B cell (primary cell): ENCODE results near the gene MUC4. TPM values are rescaled to one million over a fixed set of nuclear protein-coding genes. Genes with fewer than 3 reads are reported as not detected.

Experiments used
- ATAC-seq: fragments of 200-7000 bp; cut with Tn5 transposase; one replicate; pipeline ENCODE4 v1.10.0; 2021; ENCODE audit warnings: low read depth, mild to moderate bottlenecking, moderate number of reproducible peaks, moderate library complexity
- CTCF ChIA-PET: fragments of 350-600 bp; sonication (Branson Sonifier 250); formaldehyde crosslinking; loops from one replicate; lab custom pipeline; 2021; ENCODE audit warnings: antibody characterized with exemption, inconsistent platforms; lab: Charles Lee
- POLR2A ChIA-PET: fragments of 350-600 bp; sonication (Branson Sonifier 250); formaldehyde crosslinking; loops from one replicate; lab custom pipeline; 2021; ENCODE audit warnings: antibody characterized with exemption; lab: Charles Lee
- DNase-seq: peaks from one replicate; pipeline ENCODE4 v3.0.0; 2013
- H2AFZ ChIP-seq: 2 replicates; pipeline ENCODE4 v1.6.1; 2012; ENCODE audit warnings: mild to moderate bottlenecking, low read depth, low read length; ENCODE audit not compliant: insufficient read depth, poor library complexity, severe bottlenecking
- H3K27ac ChIP-seq, 2 donors: 1 replicate in 1 of 2; 2 replicates in 1 of 2; pipeline ENCODE4 v1.5.1; 2012 to 2013; ENCODE audit warnings: low read length in 2 of 2, mild to moderate bottlenecking in 2 of 2, moderate library complexity in 1 of 2
- H3K27me3 ChIP-seq, 4 experiments: fragments of 200-600 bp in 1 of 4; sonication (generic) in 1 of 4; replicated peaks in 1 of 4; 1 replicate in 2 of 4; 2 replicates in 2 of 4; pipeline versions ENCODE4 v1.6.1 to v1.7.0; 2013 to 2016; ENCODE audit warnings: low read length in 3 of 4, mild to moderate bottlenecking in 2 of 4, mixed read lengths in 1 of 4, moderate library complexity in 1 of 4; ENCODE audit not compliant: insufficient read depth in 4 of 4, control insufficient read depth in 3 of 4; ENCODE audit errors: control extremely low read depth in 1 of 4
- H3K36me3 ChIP-seq, 2 experiments: replicated peaks in 1 of 2; 1 replicate in 1 of 2; 2 replicates in 1 of 2; pipeline versions ENCODE4 v1.6.1 to v1.7.1; 2013; ENCODE audit warnings: low read length in 1 of 2; ENCODE audit not compliant: insufficient read depth in 2 of 2, control insufficient read depth in 1 of 2; ENCODE audit errors: control extremely low read depth in 1 of 2, extremely low read depth in 1 of 2
- H3K4me1 ChIP-seq, 2 donors: fragments of 200-600 bp in 1 of 2; sonication (generic) in 1 of 2; 1 replicate in 1 of 2; 2 replicates in 1 of 2; pipeline versions ENCODE4 v1.5.1 to v1.6.1; 2013 to 2017; ENCODE audit warnings: low read length in 2 of 2; ENCODE audit not compliant: control insufficient read depth in 2 of 2, insufficient read depth in 2 of 2
- H3K4me2 ChIP-seq: replicated peaks from 2 replicates; pipeline ENCODE3; 2012; ENCODE audit warnings: mild to moderate bottlenecking, low read depth, low read length; ENCODE audit not compliant: poor library complexity, severe bottlenecking
- H3K4me3 ChIP-seq, 5 experiments: fragments of 200-600 bp in 1 of 5; sonication (generic) in 1 of 5; 1 replicate in 3 of 5; 2 replicates in 2 of 5; pipeline versions ENCODE4 v1.5.1 to v1.7.0; 2011 to 2016; ENCODE audit warnings: low read length in 4 of 5, mild to moderate bottlenecking in 4 of 5, low read depth in 2 of 5, control low read depth in 1 of 5, moderate library complexity in 1 of 5; ENCODE audit not compliant: insufficient read depth in 1 of 5; ENCODE audit errors: control extremely low read depth in 1 of 5, extremely low read depth in 1 of 5
- H3K79me2 ChIP-seq: fragments of 200-600 bp; sonication (generic); one replicate; pipeline ENCODE4 v1.6.0; 2016; ENCODE audit warnings: low read length; ENCODE audit not compliant: control insufficient read depth, insufficient read depth
- H3K9ac ChIP-seq: fragments of 200-600 bp; sonication (generic); 2 replicates; pipeline ENCODE4 v1.6.1; 2017; ENCODE audit warnings: mild to moderate bottlenecking, low read length, moderate library complexity
- H3K9me3 ChIP-seq, 3 donors: one replicate each; pipeline versions ENCODE4 v1.6.1 to v1.7.1; 2013; ENCODE audit warnings: low read length in 2 of 3; ENCODE audit not compliant: control insufficient read depth in 2 of 3, insufficient read depth in 1 of 3; ENCODE audit errors: control extremely low read depth in 1 of 3
- H4K20me1 ChIP-seq: 2 replicates; pipeline ENCODE4 v1.6.0; 2012; ENCODE audit warnings: mild to moderate bottlenecking, low read length; ENCODE audit not compliant: insufficient read depth, control insufficient read depth, poor library complexity, severe bottlenecking
- H3K27ac Mint-ChIP-seq: one replicate; pipeline ENCODE4 v1.8.0; 2021; ENCODE audit warnings: mixed read lengths
- H3K27me3 Mint-ChIP-seq: one replicate; pipeline ENCODE4 v1.8.0; 2021; ENCODE audit warnings: mixed read lengths
- H3K4me1 Mint-ChIP-seq: one replicate; pipeline ENCODE4 v1.8.0; 2021; ENCODE audit warnings: mixed read lengths
- H3K4me3 Mint-ChIP-seq: one replicate; pipeline ENCODE4 v1.8.0; 2021; ENCODE audit warnings: mixed read lengths
- H3K9me3 Mint-ChIP-seq: one replicate; pipeline ENCODE4 v1.8.0; 2022; ENCODE audit warnings: mixed read lengths; ENCODE audit not compliant: insufficient read depth
- CTCF ChIP-seq: fragments of 200-600 bp; IDR thresholded peaks from one replicate; pipeline ENCODE4 v1.8.0; 2022; ENCODE audit warnings: antibody characterized with exemption, mild to moderate bottlenecking
- EZH2 ChIP-seq: IDR thresholded peaks from 2 replicates; pipeline ENCODE4 v1.6.1; 2012; ENCODE audit warnings: borderline replicate concordance, low read depth, mild to moderate bottlenecking, moderate library complexity, low read length; ENCODE audit not compliant: insufficient read depth, poor library complexity, severe bottlenecking
- WGBS: methylation state at CpG from one replicate; pipeline ENCODE4 v1.1.5; 2013; ENCODE audit warnings: missing lambda C conversion rate; ENCODE audit not compliant: insufficient coverage; 5-methylcytosine and 5-hydroxymethylcytosine counted together
- intact Hi-C: fragments of 100-400 bp; cut with micrococcal nuclease; formaldehyde crosslinking; loops from one replicate; pipeline ENCODE4 v1.10.0; 2022
- polyA plus RNA-seq: library from polyadenylated mRNA; depleted of rRNA; stranded (reverse); fragments of >200 nt; gene quantifications from 2 replicates; pipeline ENCODE4 v1.2.3, GENCODE V29; 2012
- total RNA-seq, 2 donors: library from RNA; stranded (reverse); fragments of 120-200 nt in 1 of 2; gene quantifications; 1 replicate in 1 of 2; 2 replicates in 1 of 2; pipeline versions ENCODE4 v1.2.3 to v1.2.4, GENCODE V29; 2013 to 2022

The MUC4 gene
- total and polyA plus RNA-seq, 2 donors (not counting 1 experiment from before 2014, with no cell fraction given): 0.22 to 1.2 TPM

DNA sequence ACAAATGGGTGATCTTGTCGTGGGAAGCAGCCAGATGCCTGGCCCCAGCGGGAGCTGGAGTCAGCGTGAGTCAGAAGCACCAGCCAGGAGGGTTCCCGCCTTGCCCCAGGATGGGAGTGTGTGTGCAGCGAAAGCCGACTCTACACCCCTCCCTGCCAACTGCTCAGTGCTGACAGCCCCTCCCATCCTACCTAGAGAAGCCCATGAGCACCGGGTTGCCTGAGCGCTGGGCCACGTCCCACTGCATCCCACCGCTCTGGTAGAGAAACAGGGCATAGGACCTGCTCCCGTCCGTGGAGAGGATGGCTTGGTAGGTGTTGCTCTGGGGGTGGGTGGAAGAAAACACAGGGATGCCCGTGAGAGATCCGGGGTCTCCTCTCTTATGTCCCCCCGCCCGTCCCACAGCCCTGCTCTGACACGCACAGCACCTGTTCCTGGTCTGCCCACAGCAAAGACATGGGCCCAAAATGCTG is 42.9 kb downstream of the MUC4 start:
- H3K36me3 ChIP-seq: no peaks in the 10 kb centered on the region
- TF ChIP-seq CTCF: no peak
- TF ChIP-seq EZH2: no peak
- H3K79me2 ChIP-seq: no peaks in the 10 kb centered on the region
- no peak overlapping the region for H3K4me3 ChIP-seq
- no peak overlapping the region for H3K4me2 ChIP-seq
- Mint-ChIP-seq H3K9me3 (peaks cover 4% of the 10 kb centered on the region), H3K27me3 (peaks cover 4% of the 10 kb centered on the region), H3K4me3 (no peak overlapping the region), H3K27ac (no peak overlapping the region), H3K4me1 (no peaks in the 10 kb centered on the region)
- WGBS: 94% methylated on average over 17 of the region's 17 CpGs
- no peaks in the 10 kb centered on the region for H4K20me1 ChIP-seq
- DNase-seq (no peak), ATAC-seq (no peak)
- CTCF ChIA-PET: no interaction called here
- POLR2A ChIA-PET: no interaction called here
- intact Hi-C loops: no loop called here
- no peaks in the 10 kb centered on the region for H3K27me3 ChIP-seq
- no peak overlapping the region for H2AFZ ChIP-seq
- no peak overlapping the region for H3K27ac ChIP-seq
- no peaks in the 10 kb centered on the region for H3K4me1 ChIP-seq
- no peak overlapping the region for H3K9ac ChIP-seq
- peaks cover 0 to 14% (median 0%) of the 10 kb centered on the region in 3 donors for H3K9me3 ChIP-seq

DNA sequence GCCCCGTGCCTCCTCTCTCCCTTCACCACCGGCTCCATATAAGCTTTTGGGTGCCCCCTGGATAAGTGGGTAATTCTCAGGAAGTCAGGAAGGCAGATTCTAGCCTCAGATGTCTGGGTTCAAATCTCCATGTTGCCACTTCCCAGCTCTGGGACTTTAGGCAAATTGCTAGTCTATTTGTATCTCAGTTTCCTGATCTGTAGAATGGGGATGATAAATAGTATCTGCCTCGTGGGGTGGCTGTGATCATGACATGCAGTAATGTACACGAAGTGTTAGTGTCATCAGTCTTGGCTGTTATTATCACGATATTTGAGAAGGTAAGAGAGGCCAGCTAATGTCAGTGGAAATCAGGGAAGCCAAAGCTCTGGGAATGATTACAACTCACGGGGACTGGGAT is 43.3 kb downstream of the MUC4 start:
- ChIA-PET CTCF (no interaction called here), POLR2A (no interaction called here)
- WGBS: 85% methylated on average over 4 of the region's 6 CpGs
- Mint-ChIP-seq H3K27me3 (peaks cover 6% of the 10 kb centered on the region), H3K27ac (no peak overlapping the region), H3K9me3 (peaks cover 4% of the 10 kb centered on the region), H3K4me1 (no peaks in the 10 kb centered on the region), H3K4me3 (no peak overlapping the region)
- Histone ChIP-seq H3K4me2 (no peak overlapping the region), H3K9ac (no peak overlapping the region), H3K4me3 (no peak overlapping the region), H2AFZ (no peak overlapping the region), H3K4me1 (no peaks in the 10 kb centered on the region), H3K9me3 (peaks cover 0 to 14% (median 0%) of the 10 kb centered on the region in 3 donors), H3K27me3 (no peaks in the 10 kb centered on the region), H3K79me2 (no peaks in the 10 kb centered on the region), H4K20me1 (no peaks in the 10 kb centered on the region), H3K27ac (no peak overlapping the region), H3K36me3 (no peaks in the 10 kb centered on the region)
- DNase-seq (no peak), ATAC-seq (no peak)
- TF ChIP-seq CTCF (no peak), EZH2 (no peak)
- intact Hi-C loops: no loop called here
